Activated CD8-positive, alpha-beta memory T cell treated with anti-CD3 and anti-CD28 coated beads, Interleukin-2, amount 50 U/mL, for 1 hour (primary cell): Measurements from ENCODE around the gene PRR14L.
"Not testable (repeated sequence)": the region's sequence is repeated elsewhere in the genome, so short reads cannot be mapped to it uniquely, and the experiment has no call there.

ENCODE experiments used
- DNase-seq: peaks from one replicate; pipeline ENCODE4 v3.0.0-alpha.2; 2020; ENCODE audit errors: extremely low read depth

Gene PRR14L

GRCh38 chr22:31740314-31740713 is 9.6 kb downstream of the PRR14L start:
- DNase-seq, result not testable (repeated sequence)

GRCh38 chr22:31739795-31740201 is 10.1 kb downstream of the PRR14L start:
- DNase-seq, result no peak

GRCh38 chr22:31738566-31738965 is 11.4 kb downstream of the PRR14L start:
- DNase-seq, result no peak

- no peak for DNase-seq
Observed at GRCh38 chr22:31737932-31738331, 12.0 kb downstream of the PRR14L start.

- DNase-seq, result no peak
Observed at GRCh38 chr22:31736458-31736857, 13.5 kb downstream of the PRR14L start.

GRCh38 chr22:31734512-31734911 is 15.4 kb downstream of the PRR14L start:
- no peak for DNase-seq

GRCh38 chr22:31733580-31734079 is 16.3 kb downstream of the PRR14L start:
- no peak for DNase-seq

GRCh38 chr22:31732089-31732829 is 17.7 kb downstream of the PRR14L start:
- DNase-seq, result no peak

GRCh38 chr22:31730344-31730711 is 19.6 kb downstream of the PRR14L start:
- DNase-seq, result no peak

- no peak for DNase-seq
Observed at GRCh38 chr22:31728857-31729256, 21.1 kb downstream of the PRR14L start.

- DNase-seq, result no peak
Observed at GRCh38 chr22:31726692-31727091, 23.2 kb downstream of the PRR14L start.

GRCh38 chr22:31723723-31724122 is 26.2 kb downstream of the PRR14L start:
- no peak for DNase-seq

GRCh38 chr22:31719850-31720471 is 30.0 kb downstream of the PRR14L start:
- no peak for DNase-seq

- DNase-seq, result no peak
Observed at GRCh38 chr22:31715147-31715778, 34.7 kb downstream of the PRR14L start.

GRCh38 chr22:31711226-31711625 is 38.7 kb downstream of the PRR14L start:
- DNase-seq, result not testable (repeated sequence)

GRCh38 chr22:31707519-31707918 is 42.4 kb downstream of the PRR14L start:
- no peak for DNase-seq

- DNase-seq, result no peak
Observed at GRCh38 chr22:31695423-31695822, 54.5 kb downstream of the PRR14L start.

GRCh38 chr22:31694046-31694445 is 55.9 kb downstream of the PRR14L start:
- not testable (repeated sequence) for DNase-seq

- DNase-seq, result no peak
Observed at GRCh38 chr22:31692186-31692886, 57.6 kb downstream of the PRR14L start.

- no peak for DNase-seq
Observed at GRCh38 chr22:31691408-31691807, 58.5 kb downstream of the PRR14L start.

GRCh38 chr22:31683181-31684105 is 66.5 kb downstream of the PRR14L start:
- no peak for DNase-seq
